Thyroid gland (tissue), 4 donors: ENCODE measurements around the gene LETM1. TPM values are rescaled to one million over a fixed set of nuclear protein-coding genes. Genes with fewer than 3 reads are reported as not detected.

Experiments
- DNase-seq, 2 donors: peaks; one replicate each; pipeline ENCODE4 v3.0.0-alpha.2; 2019
- H3K27ac ChIP-seq, 3 donors: fragments of 200-600 bp; sonication (generic); 1 replicate in 2 of 3; 2 replicates in 1 of 3; pipeline ENCODE4 v1.5.1; 2016 to 2019; ENCODE audit warnings: mild to moderate bottlenecking in 1 of 3, moderate library complexity in 1 of 3
- H3K27me3 ChIP-seq: fragments of 200-600 bp; sonication (generic); one replicate; pipeline ENCODE4 v1.5.1; 2019
- H3K36me3 ChIP-seq, 2 donors: fragments of 200-600 bp; sonication (generic); one replicate each; pipeline ENCODE4 v1.5.1; 2016 to 2019
- H3K4me1 ChIP-seq, 2 donors: fragments of 200-600 bp; sonication (generic); one replicate each; pipeline ENCODE4 v1.5.1; 2017 to 2019
- H3K4me3 ChIP-seq, 3 donors: fragments of 200-600 bp; sonication (generic); replicated peaks in 1 of 3; 1 replicate in 2 of 3; 2 replicates in 1 of 3; pipeline ENCODE4 v1.5.1; 2016; ENCODE audit warnings: mild to moderate bottlenecking in 1 of 3
- H3K9me3 ChIP-seq: fragments of 200-600 bp; sonication (generic); one replicate; pipeline ENCODE4 v1.5.1; 2017
- CTCF ChIP-seq, 6 experiments: fragments of 200-600 bp in 3 of 6; fragments of 450-650 bp in 3 of 6; sonication (generic) in 3 of 6; IDR thresholded peaks; one replicate each; pipeline ENCODE4 v1.5.1; 2016 to 2019; ENCODE audit warnings: antibody characterized with exemption in 6 of 6, mild to moderate bottlenecking in 2 of 6, inconsistent platforms in 1 of 6, moderate library complexity in 1 of 6
- POLR2A ChIP-seq, 2 donors: fragments of 450-650 bp; IDR thresholded peaks; one replicate each; pipeline ENCODE4 v1.6.1; 2017; ENCODE audit warnings: antibody characterized with exemption in 2 of 2, mild to moderate bottlenecking in 2 of 2, moderate library complexity in 1 of 2
- WGBS, 2 donors: methylation state at CpG; one replicate each; pipeline ENCODE4 v1.1.5; 2017; 5-methylcytosine and 5-hydroxymethylcytosine counted together
- intact Hi-C: fragments of 100-400 bp; cut with DNase I; formaldehyde crosslinking; loops from one replicate; pipeline ENCODE4 v1.15.1; 2023
- total RNA-seq, 4 donors: library from RNA; depleted of rRNA; stranded (reverse); fragments of >200 nt; gene quantifications; one replicate each; pipeline ENCODE4 v1.2.3, GENCODE V29; 2016

The LETM1 gene
- total RNA-seq, 4 donors from 2014 or later: 30.1 to 58.4 (median 49.0) TPM

- intact Hi-C loops: no loop called here
- peak in 1 of 2 donors; percentile 37 for DNase-seq
- Histone ChIP-seq H3K27me3 (no peaks in the 10 kb centered on the region), H3K4me3 (no peak overlapping the region), H3K27ac (peak overlapping the region in 1 of 3 donors; percentile 15), H3K9me3 (no peaks in the 10 kb centered on the region), H3K4me1 (peaks cover 19 to 20% of the 10 kb centered on the region in 2 donors), H3K36me3 (no peaks in the 10 kb centered on the region)
- 61 to 67% methylated on average over 3 of the region's 3 CpGs for WGBS, 2 donors
- no peak for TF ChIP-seq POLR2A (IDR thresholded peaks at IDR 0.05)
- TF ChIP-seq CTCF (IDR thresholded peaks at IDR 0.05): no peak
Observed at GRCh38 chr4:1873776-1874175, 17.8 kb upstream of the LETM1 start.

- peak overlapping the region in 1 of 3 donors; percentile 15 for H3K27ac ChIP-seq
- intact Hi-C loops: no loop called here
Observed at GRCh38 chr4:1873291-1873690, 17.3 kb upstream of the LETM1 start.

GRCh38 chr4:1872870-1873269 is 16.9 kb upstream of the LETM1 start:
- H3K27me3 ChIP-seq: no peaks in the 10 kb centered on the region
- intact Hi-C loops: no loop called here
- DNase-seq: no peak
- no peak overlapping the region for H3K27ac ChIP-seq
- H3K9me3 ChIP-seq: no peaks in the 10 kb centered on the region
- peaks cover 19 to 20% of the 10 kb centered on the region in 2 donors for H3K4me1 ChIP-seq
- H3K36me3 ChIP-seq: no peaks in the 10 kb centered on the region
- WGBS, 2 donors: 48 to 51% methylated on average over 3 of the region's 3 CpGs
- TF ChIP-seq CTCF (IDR thresholded peaks at IDR 0.05) (no peak), POLR2A (IDR thresholded peaks at IDR 0.05) (no peak)
- no peak overlapping the region for H3K4me3 ChIP-seq

More at GRCh38 chr4:1873291-1873690, 17.3 kb upstream of the LETM1 start:
- H3K27me3 ChIP-seq: no peaks in the 10 kb centered on the region
- TF ChIP-seq POLR2A (IDR thresholded peaks at IDR 0.05) (no peak), CTCF (IDR thresholded peaks at IDR 0.05) (no peak)
- no peak for DNase-seq
- 83 to 87% methylated on average over 4 of the region's 4 CpGs for WGBS, 2 donors
- no peaks in the 10 kb centered on the region for H3K36me3 ChIP-seq
- H3K4me3 ChIP-seq: no peak overlapping the region
- H3K9me3 ChIP-seq: no peaks in the 10 kb centered on the region
- H3K4me1 ChIP-seq: peaks cover 19 to 20% of the 10 kb centered on the region in 2 donors

- TF ChIP-seq CTCF (IDR thresholded peaks at IDR 0.05) (no peak), POLR2A (IDR thresholded peaks at IDR 0.05) (no peak)
- peak; percentile 32 to 39 for DNase-seq
- H3K4me1 ChIP-seq: peaks cover 19 to 20% of the 10 kb centered on the region in 2 donors
Observed at GRCh38 chr4:1871471-1872021, 15.6 kb upstream of the LETM1 start.

GRCh38 chr4:1870578-1871443 is 14.9 kb upstream of the LETM1 start, which contains the start of gene NSD2:
NSD2 (plus strand) TSS chr4:1871393; CDS start chr4:1900655, 29,262 bp downstream.
- Histone ChIP-seq H3K9me3 (no peaks in the 10 kb centered on the region), H3K4me1 (peaks cover 19 to 20% of the 10 kb centered on the region in 2 donors), H3K36me3 (no peaks in the 10 kb centered on the region), H3K4me3 (peak within 1 kb of the TSS; percentile 65 to 89 (median 76)), H3K27ac (peak within 1 kb of the TSS; percentile 89 to 99 (median 94)), H3K27me3 (no peaks in the 10 kb centered on the region)
- TF ChIP-seq POLR2A (IDR thresholded peaks at IDR 0.05) (peak; percentile 52 to 81), CTCF (IDR thresholded peaks at IDR 0.05) (no peak)
- WGBS, 2 donors: 0 to 1% methylated on average over 26 to 36 of the region's 155 CpGs
- DNase-seq: peak; percentile 86 to 89
- intact Hi-C loops: no loop called here

More at GRCh38 chr4:1871471-1872021, 15.6 kb upstream of the LETM1 start:
- no peaks in the 10 kb centered on the region for H3K27me3 ChIP-seq
- H3K36me3 ChIP-seq: no peaks in the 10 kb centered on the region
- intact Hi-C loops: no loop called here
- peak overlapping the region; percentile 66 to 94 (median 69) for H3K27ac ChIP-seq
- WGBS, 2 donors: no CpG with 5 or more reads among the region's 79 CpGs
- H3K4me3 ChIP-seq: peak overlapping the region in 2 of 3 donors; percentile 52 to 89
- no peaks in the 10 kb centered on the region for H3K9me3 ChIP-seq
